Right lobe of liver (tissue), 4 donors: ENCODE results near the gene INSIG1.

Source experiments
- CTCF ChIP-seq, 4 donors: fragments of 200-600 bp in 3 of 4; fragments of 450-650 bp in 1 of 4; IDR thresholded peaks; one replicate each; pipeline versions ENCODE4 v1.5.1 to v1.8.0; 2016 to 2022; ENCODE audit warnings: antibody characterized with exemption in 4 of 4, mild to moderate bottlenecking in 2 of 4
- POLR2A ChIP-seq: fragments of 450-650 bp; IDR thresholded peaks from one replicate; pipeline ENCODE4 v1.6.1; 2017; ENCODE audit warnings: antibody characterized with exemption, mild to moderate bottlenecking
- donor health status: DM: no; HTN: no; CAD: no.
- donor health status: DM: no; HTN: no; CAD: no.
- donor health status: DM: no; HTN: yes; CAD: no.

DNA sequence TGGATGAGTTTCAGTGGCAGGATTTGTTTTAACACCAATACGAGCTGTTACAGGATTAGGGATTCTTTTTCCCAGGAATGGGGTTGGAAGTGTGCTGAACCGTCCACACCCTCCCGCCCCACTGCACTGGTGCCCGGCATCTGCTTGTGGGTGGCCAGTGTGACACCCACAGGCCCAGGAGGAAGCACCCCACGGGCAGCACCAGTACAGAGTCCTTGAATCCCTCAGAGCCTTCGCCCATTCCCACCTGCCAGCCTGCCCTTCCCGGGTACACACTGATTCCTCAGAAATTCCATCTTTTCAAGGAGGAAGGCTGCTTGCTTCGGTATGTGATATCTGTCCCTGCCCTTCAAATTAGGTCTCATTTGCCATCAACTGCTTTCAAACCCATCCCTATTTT lies 15.4 kb downstream of the INSIG1 start:
- TF ChIP-seq POLR2A (no peak), CTCF (IDR thresholded peaks at IDR 0.05) (no peak)
